Common myeloid progenitor, CD34-positive (primary cell): Measurements from ENCODE around the gene ZBTB16.

Experiments used
- CTCF ChIA-PET: fragments of 350-600 bp; sonication (Branson Sonifier 250); formaldehyde crosslinking; loops from one replicate; lab custom pipeline; 2021; ENCODE audit warnings: antibody characterized with exemption; lab: Charles Lee
- POLR2A ChIA-PET: fragments of 350-600 bp; sonication (Branson Sonifier 250); formaldehyde crosslinking; loops from one replicate; lab custom pipeline; 2021; ENCODE audit warnings: antibody characterized with exemption; lab: Charles Lee
- DNase-seq, 3 donors: peaks; one replicate each; pipeline versions ENCODE4 v3.0.0 to v3.0.0-alpha.2; 2013
- H3K27ac ChIP-seq, 2 experiments: 1 replicate in 1 of 2; 2 replicates in 1 of 2; pipeline ENCODE4 v1.7.0; 2013; ENCODE audit warnings: inconsistent platforms in 2 of 2, low read length in 2 of 2, mild to moderate bottlenecking in 2 of 2, low read depth in 1 of 2, moderate library complexity in 1 of 2; ENCODE audit not compliant: severe bottlenecking in 2 of 2, insufficient read depth in 1 of 2, poor library complexity in 1 of 2
- H3K27me3 ChIP-seq, 5 experiments: replicated peaks in 2 of 5; 1 replicate in 3 of 5; 2 replicates in 2 of 5; pipeline versions ENCODE4 v1.6.1 to v1.7.0; 2013; ENCODE audit warnings: low read length in 4 of 5, mild to moderate bottlenecking in 2 of 5, moderate library complexity in 2 of 5, inconsistent platforms in 1 of 5; ENCODE audit not compliant: insufficient read depth in 5 of 5, control insufficient read depth in 4 of 5
- H3K36me3 ChIP-seq, 4 experiments: 1 replicate in 2 of 4; 2 replicates in 2 of 4; pipeline versions ENCODE4 v1.6.1 to v1.7.0; 2013; ENCODE audit warnings: low read length in 3 of 4, control low read depth in 1 of 4, mild to moderate bottlenecking in 1 of 4; ENCODE audit not compliant: control insufficient read depth in 4 of 4, insufficient read depth in 4 of 4
- H3K4me1 ChIP-seq, 4 experiments: 1 replicate in 3 of 4; 2 replicates in 1 of 4; pipeline versions ENCODE4 v1.6.1 to v1.7.1; 2013; ENCODE audit warnings: low read length in 3 of 4, mild to moderate bottlenecking in 3 of 4, control low read depth in 1 of 4, inconsistent platforms in 1 of 4, moderate library complexity in 1 of 4; ENCODE audit not compliant: control insufficient read depth in 4 of 4, insufficient read depth in 4 of 4; ENCODE audit errors: control extremely low read depth in 1 of 4
- H3K4me3 ChIP-seq, 7 experiments: 1 replicate in 4 of 7; 2 replicates in 3 of 7; pipeline versions ENCODE4 v1.5.1 to v1.7.0; 2013; ENCODE audit warnings: mild to moderate bottlenecking in 7 of 7, low read length in 6 of 7, moderate library complexity in 6 of 7, inconsistent platforms in 2 of 7, low read depth in 2 of 7, control low read depth in 1 of 7; ENCODE audit not compliant: insufficient read depth in 4 of 7, control insufficient read depth in 1 of 7; ENCODE audit errors: extremely low read depth in 1 of 7
- H3K9me3 ChIP-seq, 5 experiments: 1 replicate in 4 of 5; 2 replicates in 1 of 5; pipeline versions ENCODE4 v1.6.1 to v1.7.1; 2013; ENCODE audit warnings: low read length in 4 of 5, mild to moderate bottlenecking in 2 of 5, inconsistent platforms in 1 of 5, low read depth in 1 of 5, moderate library complexity in 1 of 5; ENCODE audit not compliant: control insufficient read depth in 4 of 5, insufficient read depth in 2 of 5; ENCODE audit errors: control extremely low read depth in 1 of 5
- WGBS: methylation state at CpG from one replicate; pipeline ENCODE4 v1.1.5; 2013; ENCODE audit not compliant: insufficient coverage; 5-methylcytosine and 5-hydroxymethylcytosine counted together

ZBTB16 gene

DNA sequence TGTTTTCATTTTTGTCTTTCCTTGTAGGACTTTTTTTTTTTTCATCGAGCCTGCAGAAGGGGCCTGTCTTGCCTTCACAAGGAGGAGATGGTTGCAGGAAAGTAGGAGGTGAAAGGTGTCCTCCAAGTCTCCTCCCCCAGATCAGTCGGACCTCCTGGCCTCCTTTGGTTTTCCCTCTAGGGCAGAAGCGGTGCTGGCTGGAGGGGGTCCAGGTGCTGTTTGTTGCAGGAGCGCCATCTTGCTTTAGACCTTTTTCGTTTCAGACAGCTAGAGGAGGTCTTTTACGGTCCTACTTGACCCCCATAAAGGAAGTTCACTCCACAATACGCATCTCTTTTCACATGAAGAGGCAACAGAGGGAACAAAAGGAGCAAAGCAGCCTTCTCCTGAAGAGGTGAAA, 66.0 kb downstream of the ZBTB16 start:
- no peak for DNase-seq
- H3K4me1 ChIP-seq: peaks cover 0 to 30% (median 11%) of the 10 kb centered on the region in 4 experiments
- ChIA-PET POLR2A (no interaction called here), CTCF (interaction anchor here (1.3 to 3.4 kb wide), 2 partner anchors 9 to 135 kb away, joined by 3 to 12 read pairs; no protein-coding TSS in a partner anchor)
- H3K27me3 ChIP-seq: no peaks in the 10 kb centered on the region
- no peak overlapping the region for H3K4me3 ChIP-seq
- 86% methylated on average over 2 of the region's 7 CpGs for WGBS
- peaks cover 3 to 10% (median 4%) of the 10 kb centered on the region in 4 experiments for H3K36me3 ChIP-seq
- H3K27ac ChIP-seq: no peak overlapping the region
- no peaks in the 10 kb centered on the region for H3K9me3 ChIP-seq

DNA sequence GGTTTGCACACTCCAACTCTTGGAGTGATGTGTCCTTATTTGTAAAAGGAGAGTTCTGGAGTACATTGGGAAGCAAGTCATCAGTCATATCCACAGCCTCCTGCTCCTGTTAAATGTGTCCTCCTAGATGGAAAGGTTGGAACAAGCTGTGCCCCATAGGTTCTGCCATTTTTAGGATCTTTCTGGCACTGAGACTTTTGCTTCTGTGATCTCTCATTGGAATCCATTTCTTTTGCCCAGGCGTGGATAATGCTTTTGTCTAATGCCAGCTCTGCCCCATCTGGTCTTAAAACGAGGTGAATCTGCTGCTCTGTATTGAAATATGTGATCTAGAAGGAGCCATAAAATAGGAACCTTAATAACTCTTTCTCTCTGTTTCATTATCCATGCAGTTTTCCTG, 66.4 kb downstream of the ZBTB16 start:
- no peaks in the 10 kb centered on the region for H3K27me3 ChIP-seq

GRCh38 chr11:114128399-114128798, 68.9 kb downstream of the ZBTB16 start:
- Histone ChIP-seq H3K27ac (no peak overlapping the region), H3K36me3 (peaks cover 0 to 10% (median 3%) of the 10 kb centered on the region in 4 experiments), H3K27me3 (no peaks in the 10 kb centered on the region), H3K4me3 (no peak overlapping the region), H3K9me3 (no peaks in the 10 kb centered on the region), H3K4me1 (peaks cover 0 to 43% (median 15%) of the 10 kb centered on the region in 4 experiments)
- 100% methylated on average over 2 of the region's 5 CpGs for WGBS
- CTCF ChIA-PET: interaction anchor here (0.7 to 1.6 kb wide), 9 partner anchors 9 to 56 kb away, joined by 3 to 4 read pairs (median 3); no protein-coding TSS in a partner anchor
- DNase-seq: no peak
- POLR2A ChIA-PET: no interaction called here

More for the DNA sequence above, 66.4 kb downstream of the ZBTB16 start:
- POLR2A ChIA-PET: no interaction called here
- Histone ChIP-seq H3K36me3 (peaks cover 3 to 10% (median 4%) of the 10 kb centered on the region in 4 experiments), H3K4me1 (peaks cover 0 to 34% (median 12%) of the 10 kb centered on the region in 4 experiments), H3K4me3 (no peak overlapping the region), H3K9me3 (no peaks in the 10 kb centered on the region), H3K27ac (no peak overlapping the region)
- CTCF ChIA-PET: interaction anchor here (2.1 to 3.4 kb wide), 2 partner anchors 8 to 11 kb away, joined by 7 to 12 read pairs; no protein-coding TSS in a partner anchor
- DNase-seq: no peak
- no CpG with 5 or more reads among the region's 2 CpGs for WGBS

GRCh38 chr11:114129142-114129541, 69.6 kb downstream of the ZBTB16 start:
- ChIA-PET CTCF (interaction anchor here (0.9 to 1.3 kb wide), 3 partner anchors 10 to 57 kb away, joined by 3 read pairs; no protein-coding TSS in a partner anchor), POLR2A (no interaction called here)
- H3K4me3 ChIP-seq: no peak overlapping the region
- H3K4me1 ChIP-seq: peaks cover 0 to 49% (median 16%) of the 10 kb centered on the region in 4 experiments
- WGBS: 87% methylated on average over 9 of the region's 9 CpGs
- H3K27ac ChIP-seq: no peak overlapping the region
- H3K9me3 ChIP-seq: no peaks in the 10 kb centered on the region
- DNase-seq: no peak
- H3K36me3 ChIP-seq: peaks cover 0 to 10% (median 3%) of the 10 kb centered on the region in 4 experiments
- H3K27me3 ChIP-seq: no peaks in the 10 kb centered on the region

DNA sequence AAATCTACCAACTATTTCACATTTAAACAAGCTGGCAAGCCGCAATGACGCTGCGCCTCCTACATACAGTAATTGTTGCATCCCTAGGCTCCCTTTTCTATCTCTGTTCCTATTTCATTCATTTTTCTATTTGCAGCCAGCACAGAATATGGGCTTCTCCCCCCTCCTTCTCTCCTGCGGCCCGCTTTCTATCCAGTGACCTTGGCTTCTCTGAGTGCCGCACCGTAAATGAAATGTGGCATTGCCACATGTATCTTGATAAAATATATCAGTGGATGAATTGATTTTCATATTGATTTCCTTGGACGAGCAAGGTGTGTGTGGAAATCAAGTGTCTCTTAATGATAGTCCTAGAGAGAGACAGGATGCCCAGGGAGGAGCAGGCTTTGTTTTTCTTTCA, 70.2 kb downstream of the ZBTB16 start:
- H3K4me1 ChIP-seq: peaks cover 0 to 51% (median 18%) of the 10 kb centered on the region in 4 experiments
- WGBS: 93% methylated on average over 4 of the region's 8 CpGs
- peaks cover 0 to 10% (median 3%) of the 10 kb centered on the region in 4 experiments for H3K36me3 ChIP-seq
- POLR2A ChIA-PET: no interaction called here
- CTCF ChIA-PET: interaction anchor here (0.8 to 1.5 kb wide), 3 partner anchors 10 to 15 kb away, joined by 3 to 4 read pairs (median 3); no protein-coding TSS in a partner anchor
- H3K27ac ChIP-seq: no peak overlapping the region
- H3K27me3 ChIP-seq: no peaks in the 10 kb centered on the region
- DNase-seq: no peak
- H3K4me3 ChIP-seq: peak overlapping the region in 1 of 7 experiments; percentile 3
- H3K9me3 ChIP-seq: no peaks in the 10 kb centered on the region

- peaks cover 0 to 55% (median 20%) of the 10 kb centered on the region in 4 experiments for H3K4me1 ChIP-seq
- POLR2A ChIA-PET: no interaction called here
- H3K36me3 ChIP-seq: peaks cover 0 to 10% (median 3%) of the 10 kb centered on the region in 4 experiments
- DNase-seq: no peak
- no peak overlapping the region for H3K27ac ChIP-seq
- H3K9me3 ChIP-seq: no peaks in the 10 kb centered on the region
- H3K27me3 ChIP-seq: no peaks in the 10 kb centered on the region
- 84% methylated on average over 5 of the region's 6 CpGs for WGBS
- CTCF ChIA-PET: interaction anchor here (0.7 to 1.5 kb wide), 5 partner anchors 11 to 21 kb away, joined by 3 to 5 read pairs (median 3); no protein-coding TSS in a partner anchor
- peak overlapping the region in 1 of 7 experiments; percentile 14 for H3K4me3 ChIP-seq
These were observed 70.6 kb downstream of the ZBTB16 start for GRCh38 chr11:114130115-114130576.

DNA sequence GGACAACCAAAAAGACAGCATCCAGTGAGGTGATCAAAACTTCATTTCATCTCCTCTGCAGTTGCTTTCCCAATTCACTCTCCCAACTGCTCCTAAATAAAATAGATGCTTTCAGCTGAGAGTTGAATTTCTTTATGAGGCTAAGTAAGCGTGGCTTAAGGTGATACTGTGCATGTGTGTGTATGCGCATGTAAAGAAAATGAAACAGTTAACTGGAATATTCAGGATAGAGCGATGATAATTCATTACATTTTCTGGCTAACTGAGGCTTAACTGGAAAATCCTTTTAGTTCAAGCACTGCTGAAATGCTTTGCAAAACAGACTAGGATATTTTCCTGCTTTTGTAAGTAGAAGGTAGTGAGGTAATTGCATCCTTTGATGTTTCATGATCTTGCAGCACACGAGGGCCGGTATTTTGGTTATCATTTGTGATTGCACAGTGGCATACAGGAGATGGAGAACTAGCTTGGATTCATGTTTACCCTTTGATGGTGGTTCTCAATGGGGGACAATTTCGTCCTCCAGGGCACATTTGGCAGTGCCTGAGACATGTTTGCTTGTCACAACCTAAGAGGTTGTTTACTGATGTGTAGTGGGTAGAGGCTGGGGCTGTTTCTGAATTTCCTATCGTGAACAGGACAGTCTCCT, 71.2 kb downstream of the ZBTB16 start:
- no peaks in the 10 kb centered on the region for H3K9me3 ChIP-seq
- no peak overlapping the region for H3K27ac ChIP-seq
- no peak overlapping the region for H3K4me3 ChIP-seq
- H3K27me3 ChIP-seq: no peaks in the 10 kb centered on the region
- no peak for DNase-seq
- CTCF ChIA-PET: interaction anchor here (0.7 to 1.5 kb wide), 4 partner anchors 11 to 22 kb away, joined by 3 to 5 read pairs (median 4); no protein-coding TSS in a partner anchor
- POLR2A ChIA-PET: no interaction called here
- H3K4me1 ChIP-seq: peaks cover 4 to 62% (median 26%) of the 10 kb centered on the region in 4 experiments
- WGBS: 95% methylated on average over 5 of the region's 7 CpGs
- peaks cover 0 to 10% (median 2%) of the 10 kb centered on the region in 4 experiments for H3K36me3 ChIP-seq
